NCI-H1417 (cell line): ENCODE data around the gene ROPN1.

Source experiments
- DNase-seq, 3 experiments: peaks; one replicate each; lab custom pipeline; 2025; lab: John Stamatoyannopoulos, UW

The ROPN1 gene

DNA sequence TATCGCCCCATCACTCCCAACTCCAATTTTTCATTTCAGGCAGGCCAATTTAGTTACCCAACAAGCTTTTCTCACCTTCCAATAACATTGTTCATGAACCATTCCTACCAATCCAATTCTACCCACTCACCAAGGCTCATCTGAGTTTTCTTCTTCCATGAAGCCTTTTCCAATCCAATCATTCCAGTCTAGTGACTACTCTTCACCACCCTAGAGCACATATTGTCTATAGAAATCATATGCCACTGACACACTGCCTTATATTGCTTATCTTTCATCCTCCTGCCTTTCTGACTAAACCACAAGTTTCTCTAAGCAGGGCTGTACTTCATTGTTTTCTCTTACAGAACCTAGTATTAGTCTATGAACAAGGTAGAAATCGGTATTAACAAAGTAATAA lies 42.3 kb downstream of the ROPN1 start:
- DNase-seq = no peak

DNA sequence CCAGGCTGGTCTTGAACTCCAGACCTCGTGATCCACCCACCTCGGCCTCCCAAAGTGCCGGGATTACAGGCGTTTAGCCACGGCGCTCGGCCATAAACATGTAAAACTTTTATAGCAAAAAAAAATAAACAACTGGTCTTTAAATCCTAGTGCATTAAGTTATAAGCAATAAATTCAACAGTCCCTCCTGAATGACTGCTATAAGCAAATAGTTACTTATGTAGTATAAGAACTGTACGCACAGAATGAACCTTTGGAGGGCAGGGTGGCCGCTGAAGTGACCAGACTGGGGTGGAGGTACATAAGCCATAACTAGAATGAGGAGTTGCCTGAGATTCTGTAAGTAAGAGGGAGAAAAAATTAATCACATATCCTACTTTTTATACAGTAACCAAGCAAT lies 43.5 kb downstream of the ROPN1 start:
- DNase-seq = no peak

DNA sequence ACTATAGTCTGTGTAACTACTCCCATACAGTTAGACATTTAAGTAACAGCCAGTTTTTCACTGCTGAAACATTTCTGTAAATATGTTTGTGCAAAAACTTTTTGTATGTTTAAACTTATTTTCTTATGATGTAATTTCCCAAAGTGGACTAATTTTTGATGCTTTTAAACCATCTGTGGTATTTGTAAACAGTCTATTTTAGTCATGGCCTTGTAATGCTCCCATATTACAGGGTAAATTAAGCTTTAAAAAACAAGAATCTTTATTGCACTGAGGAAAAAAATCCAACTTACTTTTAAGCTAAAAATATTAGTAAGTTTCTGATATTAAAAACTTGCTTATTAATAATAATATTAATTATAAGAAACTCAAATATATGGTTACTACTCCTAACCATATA lies 44.4 kb downstream of the ROPN1 start:
- DNase-seq = no peak

DNA sequence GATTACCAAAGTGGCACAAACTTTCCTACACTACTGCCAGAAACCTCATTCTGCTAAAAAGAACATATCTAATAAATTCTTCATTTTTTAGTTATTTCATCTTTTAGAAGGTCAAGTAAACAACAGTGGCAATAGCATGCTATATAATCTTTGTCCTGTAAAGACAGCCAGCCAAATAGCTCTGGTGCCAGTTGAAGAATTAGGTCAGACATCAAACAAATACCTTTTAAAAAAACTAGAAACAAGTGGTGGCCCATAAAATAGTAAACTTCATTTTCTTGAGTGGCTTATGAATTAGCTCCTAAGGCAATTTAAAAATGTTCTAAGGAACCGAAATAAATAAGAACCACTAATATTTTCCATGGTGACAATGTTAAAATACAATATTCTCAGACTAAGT lies 50.4 kb downstream of the ROPN1 start:
- no peak for DNase-seq

DNA sequence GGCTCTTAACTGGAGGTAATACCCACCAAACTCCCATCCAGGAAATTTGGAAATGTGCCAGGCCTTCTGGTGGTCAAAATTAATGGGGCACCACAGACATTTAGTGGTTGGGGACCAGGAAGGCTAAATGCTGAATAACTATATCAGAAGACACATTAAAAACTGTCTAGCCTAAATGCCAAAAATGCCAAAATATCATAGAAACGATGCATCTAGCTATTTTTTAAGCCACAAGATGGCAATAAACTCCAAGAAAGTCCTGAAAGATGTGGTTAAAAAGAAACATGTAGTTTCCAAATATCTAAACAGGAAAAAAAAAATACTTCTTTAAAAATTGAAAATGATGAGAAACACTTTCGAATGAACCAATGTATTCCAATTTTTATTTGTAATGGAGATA lies 50.8 kb downstream of the ROPN1 start:
- peak in 2 of 3 experiments; percentile 4 to 9 for DNase-seq

DNA sequence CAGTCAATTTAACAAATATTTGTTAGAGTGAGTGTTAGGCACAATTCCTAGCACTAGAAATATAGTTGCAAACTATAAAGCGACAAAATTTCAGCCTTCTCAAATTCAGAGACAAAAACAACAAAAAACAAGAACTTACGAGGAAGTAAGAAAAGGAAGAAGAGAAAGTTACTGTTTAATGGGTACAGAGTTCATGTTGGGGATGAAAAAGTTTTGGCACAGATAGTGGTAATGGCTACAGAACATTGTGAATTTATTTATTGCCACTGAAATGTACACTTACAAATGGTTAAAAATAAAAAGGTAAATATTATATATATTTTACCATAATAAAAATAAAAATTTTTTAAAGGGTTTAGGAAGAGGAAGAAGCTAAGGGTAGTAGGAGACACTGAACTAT lies 52.2 kb downstream of the ROPN1 start:
- DNase-seq = no peak

DNA sequence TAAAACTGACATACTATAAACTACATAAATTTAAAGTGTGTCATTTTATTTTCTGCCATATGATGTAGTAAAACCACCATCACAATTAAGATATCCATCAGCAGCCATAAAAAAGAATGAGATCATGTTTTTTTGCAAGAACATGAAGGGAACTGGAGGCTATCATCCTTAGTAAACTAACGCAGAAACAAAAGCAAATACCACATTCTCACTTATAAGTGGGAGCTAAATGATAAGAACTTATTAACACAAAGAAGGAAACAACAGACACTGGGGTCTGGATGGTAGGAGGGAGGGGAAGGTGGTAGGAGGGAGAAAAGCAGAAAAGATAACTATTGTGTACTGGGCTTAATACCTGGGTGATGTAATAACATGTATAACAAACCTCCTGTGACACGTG lies 55.5 kb downstream of the ROPN1 start:
- no peak for DNase-seq

DNA sequence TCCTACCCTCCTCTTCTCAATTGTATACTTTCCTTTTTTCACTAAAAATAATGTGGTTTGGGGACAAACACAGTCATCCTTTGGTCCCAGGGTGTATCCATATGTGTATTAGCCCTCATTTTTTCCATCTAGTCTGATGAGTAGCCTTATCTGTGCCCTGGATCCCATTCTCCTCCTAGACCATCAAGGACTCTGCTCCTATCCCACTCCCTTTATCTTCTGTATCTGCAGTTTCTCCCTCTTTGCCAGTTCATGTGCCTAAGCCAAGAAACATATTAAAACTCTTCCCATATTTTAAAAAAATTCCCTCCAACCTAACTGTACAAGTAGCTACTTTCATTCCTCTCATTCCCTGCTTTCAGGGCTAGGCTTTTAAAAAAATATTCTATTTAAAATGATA lies 56.1 kb downstream of the ROPN1 start:
- no peak for DNase-seq

DNA sequence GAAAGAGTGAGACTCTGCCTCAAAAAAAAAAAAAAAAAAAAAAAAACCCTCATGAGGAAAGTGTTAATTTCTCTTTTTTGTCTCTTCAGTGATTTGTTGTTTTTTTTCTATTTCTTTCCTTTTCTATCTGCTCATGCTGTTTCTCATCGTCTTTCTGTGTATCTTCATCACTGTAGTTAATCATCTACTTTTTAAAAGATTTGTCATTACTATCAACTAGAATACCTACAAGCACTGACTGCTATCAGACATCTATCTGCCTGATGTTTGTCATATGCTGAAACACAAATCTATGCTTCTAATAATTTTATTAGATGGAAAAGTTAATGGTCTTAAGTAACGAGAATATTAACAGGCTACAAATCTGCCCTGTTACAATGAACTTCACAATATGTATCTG lies 57.7 kb downstream of the ROPN1 start:
- no peak for DNase-seq

DNA sequence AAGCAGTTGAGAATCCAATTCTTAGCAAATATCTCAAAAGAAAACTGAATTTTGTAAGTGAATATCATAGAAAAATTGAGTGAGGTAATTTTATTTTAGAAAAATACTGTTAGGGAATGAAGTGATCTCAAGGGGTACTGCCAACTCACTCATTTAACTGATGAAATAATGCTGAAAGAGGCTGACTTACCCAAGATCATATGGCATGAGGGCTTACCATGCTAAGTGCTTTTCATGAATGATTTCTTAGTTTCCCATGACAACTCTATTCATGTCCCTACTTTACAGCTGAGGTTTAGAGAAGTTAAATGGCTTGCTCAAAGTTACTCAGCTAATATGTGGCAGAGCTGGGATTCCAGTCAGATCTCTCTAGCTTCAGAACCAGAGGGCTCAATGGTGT lies 61.5 kb downstream of the ROPN1 start:
- DNase-seq = no peak

DNA sequence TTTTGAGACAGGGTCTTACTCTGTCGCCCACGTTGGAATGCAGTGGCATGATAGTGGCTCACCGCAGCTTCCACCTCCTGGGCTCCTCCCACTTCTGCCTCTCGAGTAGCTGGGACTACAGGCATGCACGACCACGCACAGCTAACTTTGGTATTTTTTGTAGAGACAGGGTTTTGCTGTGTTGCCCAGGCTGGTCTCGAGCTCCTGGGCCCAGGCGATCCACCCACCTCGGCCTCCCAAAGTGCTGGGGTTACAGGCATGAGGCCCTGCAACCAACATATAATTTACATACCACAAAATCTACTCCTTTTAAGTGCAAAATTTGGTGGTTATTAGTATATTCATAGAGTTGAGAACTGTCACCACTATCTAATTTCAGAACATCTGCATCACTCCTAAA lies 62.6 kb downstream of the ROPN1 start:
- DNase-seq = no peak

DNA sequence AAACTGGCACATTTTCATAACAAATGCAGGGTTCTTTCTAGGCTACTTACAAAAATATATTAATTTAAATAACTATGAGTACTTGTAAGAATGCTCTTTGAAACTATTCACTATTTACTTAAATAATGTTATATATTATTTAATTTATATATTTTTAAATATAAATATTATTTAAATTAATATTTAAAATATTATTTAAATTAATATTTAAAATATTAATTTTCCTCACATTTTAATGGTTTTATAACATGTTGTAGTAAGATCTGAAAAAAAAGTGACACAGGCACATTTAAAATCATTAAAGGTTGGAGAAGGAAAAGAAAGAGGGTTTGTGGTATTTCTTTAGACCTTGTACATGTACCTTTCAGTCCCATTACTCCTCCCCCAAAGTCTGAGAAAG lies 65.5 kb downstream of the ROPN1 start:
- DNase-seq = no peak

DNA sequence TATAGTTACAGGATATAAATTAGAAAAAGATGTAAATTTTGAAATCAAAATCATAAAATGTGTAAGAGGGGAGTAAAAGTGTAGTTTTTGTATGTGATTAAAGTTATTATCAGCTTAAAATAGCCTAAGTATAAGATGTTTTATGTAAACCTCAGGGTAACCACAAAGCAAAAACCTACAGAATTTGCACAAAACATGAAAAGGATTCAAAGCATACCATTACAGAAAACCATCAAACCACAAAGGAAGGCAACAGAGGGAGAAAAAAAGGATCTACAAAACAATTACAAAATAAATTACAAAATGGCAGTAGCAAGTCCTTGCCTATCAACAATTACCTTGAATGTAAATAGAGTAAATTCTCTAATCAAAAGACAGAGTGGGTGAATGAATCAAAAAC lies 71.1 kb downstream of the ROPN1 start:
- DNase-seq = no peak

DNA sequence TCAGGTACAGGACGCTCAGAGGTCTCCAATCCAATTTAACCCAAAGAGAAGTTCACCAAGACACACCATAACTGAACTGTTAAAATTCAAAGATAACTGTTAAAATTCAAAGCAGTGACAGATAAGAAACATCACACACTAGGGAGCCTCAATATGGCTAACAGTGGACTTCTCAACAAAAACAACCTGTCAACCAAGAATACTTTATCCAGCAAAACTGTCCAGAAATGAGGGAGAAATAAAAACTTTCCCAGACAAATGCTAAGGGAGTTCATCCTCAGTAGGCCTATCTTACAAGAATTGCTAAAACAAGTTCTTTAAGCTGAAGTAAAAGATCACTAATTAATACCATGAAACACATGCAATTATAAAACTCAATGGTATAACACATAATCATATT lies 71.5 kb downstream of the ROPN1 start:
- DNase-seq = peak in 1 of 3 experiments; percentile 4

DNA sequence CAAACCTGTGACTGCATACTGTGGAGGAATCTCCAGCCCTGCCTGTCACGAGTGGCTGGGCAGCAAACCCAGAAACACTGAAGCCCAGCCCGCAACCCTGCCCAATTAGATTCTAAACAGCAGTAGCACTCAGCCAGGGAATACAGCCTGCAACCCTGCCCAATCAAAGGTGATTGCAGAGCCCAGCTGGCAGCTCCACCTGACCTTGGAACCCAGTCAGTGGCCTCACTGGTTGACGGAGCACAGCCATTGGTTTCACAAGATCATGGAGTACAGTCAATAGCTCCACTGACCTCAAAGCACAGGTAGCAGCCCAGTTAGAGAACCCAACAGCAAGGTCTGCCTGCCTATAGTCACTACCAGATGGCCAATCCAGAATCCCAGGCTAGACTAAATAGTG lies 72.6 kb downstream of the ROPN1 start:
- no peak for DNase-seq
